WI38 (cell line): ENCODE data around the gene PKIB.

Experiments
- H3K4me3 ChIP-seq: 2 replicates; pipeline ENCODE4 v1.5.1; 2011; ENCODE audit warnings: low read depth, mild to moderate bottlenecking, control low read depth, low read length
- CTCF ChIP-seq: IDR thresholded peaks from 2 replicates; pipeline ENCODE4 v1.5.1; 2012; ENCODE audit warnings: low read depth, mild to moderate bottlenecking, control low read depth, low read length

PKIB gene

GRCh38 chr6:122713138-122713537, 102.9 kb downstream of the PKIB start:
- no peak overlapping the region for H3K4me3 ChIP-seq
- TF ChIP-seq CTCF, result no peak

- no peak for TF ChIP-seq CTCF
- no peak overlapping the region for H3K4me3 ChIP-seq
These were observed 103.9 kb downstream of the PKIB start for GRCh38 chr6:122714059-122714458.

GRCh38 chr6:122715725-122716124, 105.5 kb downstream of the PKIB start:
- no peak for TF ChIP-seq CTCF
- H3K4me3 ChIP-seq, result no peak overlapping the region

- H3K4me3 ChIP-seq, result no peak overlapping the region
- no peak for TF ChIP-seq CTCF
These were observed 107.1 kb downstream of the PKIB start for GRCh38 chr6:122717350-122717749.

GRCh38 chr6:122718616-122719015, 108.4 kb downstream of the PKIB start:
- no peak for TF ChIP-seq CTCF
- H3K4me3 ChIP-seq, result no peak overlapping the region

- TF ChIP-seq CTCF, result no peak
- H3K4me3 ChIP-seq, result no peak overlapping the region
These were observed 109.0 kb downstream of the PKIB start for GRCh38 chr6:122719176-122719575.

- TF ChIP-seq CTCF, result no peak
- no peak overlapping the region for H3K4me3 ChIP-seq
These were observed 112.5 kb downstream of the PKIB start for GRCh38 chr6:122722746-122723145.

- no peak overlapping the region for H3K4me3 ChIP-seq
- TF ChIP-seq CTCF, result peak; percentile 68
These were observed 116.4 kb downstream of the PKIB start for GRCh38 chr6:122726649-122727048.
